ENCODE data around the gene LBH.
A peak's percentile ranks its signal among the peaks of the same experiment; 100 is the strongest.

Gene LBH

GRCh38 chr2:30235859-30236535 is 4.7 kb downstream of the LBH start:
- DNase-seq, result no peak

GRCh38 chr2:30236591-30237238 is 5.4 kb downstream of the LBH start:
- no peak for DNase-seq

GRCh38 chr2:30237239-30237965 is 6.1 kb downstream of the LBH start:
- no peak for DNase-seq

GRCh38 chr2:30237966-30238800 is 6.8 kb downstream of the LBH start:
- no peak for DNase-seq

- peak; percentile 80 for DNase-seq
Measured at GRCh38 chr2:30239308-30239985, 8.1 kb downstream of the LBH start.

- DNase-seq, result no peak
Measured at GRCh38 chr2:30239986-30240752, 8.8 kb downstream of the LBH start.

GRCh38 chr2:30243231-30243630 is 11.9 kb downstream of the LBH start:
- DNase-seq, result no peak

GRCh38 chr2:30245364-30245763 is 14.0 kb downstream of the LBH start:
- no peak for DNase-seq

- DNase-seq, result no peak
Measured at GRCh38 chr2:30248791-30249190, 17.5 kb downstream of the LBH start.

GRCh38 chr2:30249354-30249753 is 18.0 kb downstream of the LBH start:
- DNase-seq, result no peak

- DNase-seq, result no peak
Measured at GRCh38 chr2:30250421-30250820, 19.1 kb downstream of the LBH start.

GRCh38 chr2:30252723-30253701 is 21.7 kb downstream of the LBH start:
- peak; percentile 99 for DNase-seq

GRCh38 chr2:30253873-30254684 is 22.7 kb downstream of the LBH start:
- peak; percentile 90 for DNase-seq

GRCh38 chr2:30254685-30255001 is 23.3 kb downstream of the LBH start:
- DNase-seq, result no peak

GRCh38 chr2:30255026-30255425 is 23.7 kb downstream of the LBH start:
- DNase-seq, result no peak

- no peak for DNase-seq
Measured at GRCh38 chr2:30255466-30256408, 24.4 kb downstream of the LBH start.

- DNase-seq, result no peak
Measured at GRCh38 chr2:30257266-30258214, 26.2 kb downstream of the LBH start.
